PC-9 (cell line): ENCODE data around the gene CHDH. TPM values are rescaled to one million over a fixed set of nuclear protein-coding genes. Genes with fewer than 3 reads are reported as not detected.

Experiments used
- BruUV-seq: library from RNA; stranded (reverse); fragments of 400-500 nt; replicated peaks from 2 replicates; lab custom pipeline; 2021; lab: Mats Ljungman, UMichigan
- CTCF ChIA-PET: fragments of 300-600 bp; sonication (Branson Sonifier 250); formaldehyde crosslinking; loops from one replicate; lab custom pipeline; 2022; ENCODE audit warnings: antibody characterized with exemption; lab: Charles Lee
- POLR2A ChIA-PET: fragments of 300-600 bp; sonication (Branson Sonifier 250); formaldehyde crosslinking; loops from one replicate; lab custom pipeline; 2022; ENCODE audit warnings: antibody characterized with exemption; ENCODE audit not compliant: unreplicated experiment; lab: Charles Lee
- DNase-seq, 2 experiments: peaks; one replicate each; pipeline versions ENCODE4 v3.0.0 to v3.0.0-alpha.2; 2015 to 2022; ENCODE audit warnings: mixed read lengths in 1 of 2
- H2AFZ ChIP-seq: fragments of 200-600 bp; sonication (generic); 2 replicates; pipeline ENCODE4 v1.8.1; 2017; ENCODE audit warnings: antibody characterized with exemption
- H3F3A ChIP-seq: fragments of 200-600 bp; sonication (generic); 2 replicates; pipeline ENCODE4 v1.8.1; 2017; ENCODE audit warnings: antibody characterized with exemption, mild to moderate bottlenecking, low read depth; ENCODE audit not compliant: insufficient read depth
- H3K27ac ChIP-seq: fragments of 200-600 bp; sonication (generic); 2 replicates; pipeline ENCODE4 v1.6.1; 2016; ENCODE audit warnings: mixed run types
- H3K27me3 ChIP-seq: fragments of 200-600 bp; sonication (generic); 2 replicates; pipeline ENCODE4 v1.6.1; 2016; ENCODE audit warnings: low read depth, mixed run types; ENCODE audit not compliant: insufficient read depth
- H3K36me3 ChIP-seq: fragments of 200-600 bp; sonication (generic); 2 replicates; pipeline ENCODE4 v1.6.1; 2016; ENCODE audit warnings: low read depth, mixed run types
- H3K4me1 ChIP-seq: fragments of 200-600 bp; sonication (generic); replicated peaks from 2 replicates; pipeline ENCODE4 v1.6.1; 2016; ENCODE audit warnings: mixed run types; ENCODE audit not compliant: insufficient read depth
- H3K4me2 ChIP-seq: fragments of 200-600 bp; sonication (generic); 2 replicates; pipeline ENCODE4 v1.6.1; 2017; ENCODE audit warnings: mixed run types
- H3K4me3 ChIP-seq: fragments of 200-600 bp; sonication (generic); 2 replicates; pipeline ENCODE4 v1.6.1; 2016; ENCODE audit warnings: mixed run types
- H3K79me2 ChIP-seq: fragments of 200-600 bp; sonication (generic); 2 replicates; pipeline ENCODE4 v1.6.1; 2017; ENCODE audit warnings: low read depth, mixed run types
- H3K9me2 ChIP-seq: fragments of 200-600 bp; sonication (generic); 2 replicates; pipeline ENCODE4 v1.8.1; 2017; ENCODE audit warnings: mild to moderate bottlenecking; ENCODE audit not compliant: insufficient read depth
- H3K9me3 ChIP-seq: fragments of 200-600 bp; sonication (generic); 2 replicates; pipeline ENCODE4 v1.8.1; 2016; ENCODE audit warnings: low read depth; ENCODE audit not compliant: insufficient read depth
- H4K20me1 ChIP-seq: fragments of 200-600 bp; sonication (generic); 2 replicates; pipeline ENCODE4 v1.8.1; 2017; ENCODE audit not compliant: insufficient read depth
- CTCF ChIP-seq: fragments of 200-600 bp; sonication (generic); conservative IDR thresholded peaks from 2 replicates; pipeline ENCODE4 v1.6.1; 2017; ENCODE audit warnings: mixed run types, antibody characterized with exemption, mild to moderate bottlenecking, moderate library complexity
- EZH2 ChIP-seq: fragments of 200-600 bp; sonication (generic); IDR thresholded peaks from 2 replicates; pipeline ENCODE4 v1.8.0; 2017; ENCODE audit warnings: antibody characterized with exemption, low read depth
- intact Hi-C: fragments of 100-400 bp; cut with micrococcal nuclease; formaldehyde crosslinking; loops from one replicate; pipeline ENCODE4 v1.10.0; 2022; ENCODE audit not compliant: unreplicated experiment
- total RNA-seq: library from RNA; stranded (reverse); gene quantifications from 2 replicates; pipeline ENCODE4 v1.2.3, GENCODE V29; 2021

The CHDH gene
- total RNA-seq, 1 experiment from 2014 or later, result not detected

- Histone ChIP-seq H3K9me2 (no peaks in the 10 kb centered on the region), H3K27ac (no peak overlapping the region), H4K20me1 (no peaks in the 10 kb centered on the region), H2AFZ (no peak overlapping the region), H3K4me3 (no peak overlapping the region), H3K4me1 (no peaks in the 10 kb centered on the region), H3K4me2 (no peak overlapping the region), H3F3A (no peaks in the 10 kb centered on the region), H3K79me2 (no peaks in the 10 kb centered on the region), H3K9me3 (no peaks in the 10 kb centered on the region), H3K27me3 (peaks cover 20% of the 10 kb centered on the region; the same call in 1 of the 2 replicates), H3K36me3 (no peaks in the 10 kb centered on the region)
- BruUV-seq, result no TSS peak
- intact Hi-C loops, result no loop called here
- no peak for DNase-seq
- CTCF ChIA-PET, result no interaction called here
- TF ChIP-seq EZH2 (no peak), CTCF (no peak)
- POLR2A ChIA-PET, result no interaction called here
Measured at GRCh38 chr3:53841296-53841695, 4.9 kb downstream of the CHDH start.

- H3K4me1 ChIP-seq, result no peaks in the 10 kb centered on the region
- no peak for DNase-seq
- no peak overlapping the region for H2AFZ ChIP-seq
- H3K4me2 ChIP-seq, result no peak overlapping the region
- H3K9me3 ChIP-seq, result no peaks in the 10 kb centered on the region
- no peaks in the 10 kb centered on the region for H4K20me1 ChIP-seq
- no peak overlapping the region for H3K4me3 ChIP-seq
- no peaks in the 10 kb centered on the region for H3K9me2 ChIP-seq
- no peaks in the 10 kb centered on the region for H3K36me3 ChIP-seq
- TF ChIP-seq CTCF, result no peak
- no peak for TF ChIP-seq EZH2
- H3K27ac ChIP-seq, result no peak overlapping the region
- CTCF ChIA-PET, result no interaction called here
- intact Hi-C loops, result no loop called here
- H3F3A ChIP-seq, result no peaks in the 10 kb centered on the region
- POLR2A ChIA-PET, result no interaction called here
- H3K79me2 ChIP-seq, result no peaks in the 10 kb centered on the region
- no TSS peak for BruUV-seq
- peaks cover 20% of the 10 kb centered on the region; the same call in 1 of the 2 replicates for H3K27me3 ChIP-seq
Measured at GRCh38 chr3:53837331-53837730, 8.9 kb downstream of the CHDH start.

GRCh38 chr3:53836084-53836872 is 9.9 kb downstream of the CHDH start:
- BruUV-seq, result no TSS peak
- no peaks in the 10 kb centered on the region for H3K9me2 ChIP-seq
- H3K4me2 ChIP-seq, result no peak overlapping the region
- no peaks in the 10 kb centered on the region for H3F3A ChIP-seq
- DNase-seq, result no peak
- no peaks in the 10 kb centered on the region for H3K9me3 ChIP-seq
- H2AFZ ChIP-seq, result no peak overlapping the region
- H3K4me1 ChIP-seq, result no peaks in the 10 kb centered on the region
- no peaks in the 10 kb centered on the region for H3K79me2 ChIP-seq
- H3K27ac ChIP-seq, result no peak overlapping the region
- intact Hi-C loops, result no loop called here
- no peaks in the 10 kb centered on the region for H4K20me1 ChIP-seq
- POLR2A ChIA-PET, result no interaction called here
- no peak overlapping the region for H3K4me3 ChIP-seq
- peaks cover 20% of the 10 kb centered on the region; the same call in 1 of the 2 replicates for H3K27me3 ChIP-seq
- no peak for TF ChIP-seq EZH2
- TF ChIP-seq CTCF, result no peak
- CTCF ChIA-PET, result no interaction called here
- no peaks in the 10 kb centered on the region for H3K36me3 ChIP-seq
